Brain microvascular endothelial cell (primary cell): ENCODE results near the gene DDAH1.
"Not testable (repeated sequence)": the region's sequence is repeated elsewhere in the genome, so short reads cannot be mapped to it uniquely, and the experiment has no call there.

Source experiments
- DNase-seq: peaks from one replicate; pipeline ENCODE4 v3.0.0-alpha.2; 2020
- H3K27ac ChIP-seq: fragments of 250-450 bp; sonication (Bioruptor Pico); 2 replicates; pipeline ENCODE4 v1.5.1; 2020; ENCODE audit warnings: mild to moderate bottlenecking, moderate library complexity
- H3K27me3 ChIP-seq: fragments of 250-450 bp; sonication (Bioruptor Pico); replicated peaks from 2 replicates; pipeline ENCODE4 v1.5.1; 2020; ENCODE audit warnings: mild to moderate bottlenecking
- H3K36me3 ChIP-seq: fragments of 250-450 bp; sonication (Bioruptor Pico); replicated peaks from 2 replicates; pipeline ENCODE4 v1.5.1; 2020; ENCODE audit warnings: mild to moderate bottlenecking
- H3K4me3 ChIP-seq: 2 replicates; pipeline ENCODE4 v1.5.1; 2011; ENCODE audit warnings: low read depth, mild to moderate bottlenecking, control low read depth, low read length, moderate library complexity
- in situ Hi-C: cut with HindIII; loops from 2 replicates; pipeline ENCODE4 v1.10.0; 2017; ENCODE audit warnings: low sequenced_read_pairs, low pct_ligation_motif_present
- TF ChIP-seq, protein P1 (sequence below): IDR thresholded peaks from 2 replicates; pipeline ENCODE4 v1.5.1; 2011; ENCODE audit warnings: low read depth, mild to moderate bottlenecking, moderate library complexity, low read length, control low read depth, inconsistent platforms; ENCODE audit errors: missing control alignments

DDAH1 gene

GRCh38 chr1:85352055-85352454 lies 112.9 kb downstream of the DDAH1 start:
- H3K27ac ChIP-seq: no peak overlapping the region
- in situ Hi-C loops: no loop called here
- no peak overlapping the region for H3K4me3 ChIP-seq
- H3K27me3 ChIP-seq: no peaks in the 10 kb centered on the region
- H3K36me3 ChIP-seq: peaks cover 22% of the 10 kb centered on the region
- DNase-seq: no peak
- TF ChIP-seq, protein P1, sequence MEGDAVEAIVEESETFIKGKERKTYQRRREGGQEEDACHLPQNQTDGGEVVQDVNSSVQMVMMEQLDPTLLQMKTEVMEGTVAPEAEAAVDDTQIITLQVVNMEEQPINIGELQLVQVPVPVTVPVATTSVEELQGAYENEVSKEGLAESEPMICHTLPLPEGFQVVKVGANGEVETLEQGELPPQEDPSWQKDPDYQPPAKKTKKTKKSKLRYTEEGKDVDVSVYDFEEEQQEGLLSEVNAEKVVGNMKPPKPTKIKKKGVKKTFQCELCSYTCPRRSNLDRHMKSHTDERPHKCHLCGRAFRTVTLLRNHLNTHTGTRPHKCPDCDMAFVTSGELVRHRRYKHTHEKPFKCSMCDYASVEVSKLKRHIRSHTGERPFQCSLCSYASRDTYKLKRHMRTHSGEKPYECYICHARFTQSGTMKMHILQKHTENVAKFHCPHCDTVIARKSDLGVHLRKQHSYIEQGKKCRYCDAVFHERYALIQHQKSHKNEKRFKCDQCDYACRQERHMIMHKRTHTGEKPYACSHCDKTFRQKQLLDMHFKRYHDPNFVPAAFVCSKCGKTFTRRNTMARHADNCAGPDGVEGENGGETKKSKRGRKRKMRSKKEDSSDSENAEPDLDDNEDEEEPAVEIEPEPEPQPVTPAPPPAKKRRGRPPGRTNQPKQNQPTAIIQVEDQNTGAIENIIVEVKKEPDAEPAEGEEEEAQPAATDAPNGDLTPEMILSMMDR: no peak

DNA sequence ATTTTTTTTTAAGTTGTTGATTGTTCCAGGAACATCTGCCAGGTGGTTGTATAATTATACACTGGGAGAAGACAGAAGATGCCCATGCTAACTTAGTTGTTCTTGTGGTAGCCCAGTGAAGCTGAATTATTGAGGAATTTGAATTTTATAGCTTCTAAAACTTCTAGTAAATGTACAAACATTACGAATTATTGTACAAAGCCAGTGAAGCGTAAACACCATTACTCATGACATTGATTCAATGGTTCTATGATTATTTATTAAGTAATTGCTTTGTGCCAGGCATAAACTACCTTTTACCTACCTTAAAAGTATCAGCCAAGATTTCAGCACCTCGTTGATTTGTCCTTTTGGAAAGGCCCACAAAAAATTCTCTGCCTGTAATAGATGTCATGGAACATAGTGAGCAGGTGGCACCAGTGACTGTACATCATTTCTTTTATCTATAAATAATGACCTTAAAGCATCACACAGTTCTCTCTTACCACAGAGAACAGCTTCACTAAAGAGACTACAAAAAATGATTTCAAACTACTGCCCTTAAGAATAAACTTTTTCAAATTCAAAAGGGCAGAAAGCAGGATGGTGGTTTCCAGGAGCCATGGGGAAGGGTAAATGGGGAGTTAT lies 113.6 kb downstream of the DDAH1 start:
- Histone ChIP-seq H3K27me3 (no peaks in the 10 kb centered on the region), H3K4me3 (no peak overlapping the region), H3K27ac (no peak overlapping the region), H3K36me3 (peaks cover 21% of the 10 kb centered on the region)
- DNase-seq: no peak
- TF ChIP-seq, protein P1: no peak
- in situ Hi-C loops: no loop called here

- no peaks in the 10 kb centered on the region for H3K27me3 ChIP-seq
- no peak overlapping the region for H3K4me3 ChIP-seq
- H3K27ac ChIP-seq: no peak overlapping the region
- H3K36me3 ChIP-seq: peaks cover 21% of the 10 kb centered on the region
- in situ Hi-C loops: no loop called here
- TF ChIP-seq, protein P1: no peak
- DNase-seq: no peak
These were observed 115.7 kb downstream of the DDAH1 start for GRCh38 chr1:85349224-85349623.

DNA sequence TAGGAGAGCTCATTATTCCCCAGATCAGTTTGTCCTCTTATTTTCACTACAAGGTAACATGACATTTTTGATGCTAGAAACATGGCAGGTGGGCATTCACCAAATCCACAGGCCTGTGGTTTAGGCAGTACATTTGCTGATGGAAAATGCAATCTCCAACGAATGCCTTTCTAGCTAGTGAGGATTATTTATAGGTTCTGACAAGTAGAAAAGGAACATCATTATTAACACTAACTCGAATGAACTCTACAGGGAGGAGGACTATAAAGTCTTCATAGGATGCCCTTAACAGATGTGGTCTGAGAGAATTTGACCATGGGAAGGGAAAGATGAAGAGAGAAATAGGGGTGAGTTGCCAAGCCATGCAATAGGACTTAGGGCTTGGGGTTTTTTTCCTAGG lies 117.1 kb downstream of the DDAH1 start:
- no peak overlapping the region for H3K27ac ChIP-seq
- no peak for DNase-seq
- TF ChIP-seq, protein P1: no peak
- no peak overlapping the region for H3K4me3 ChIP-seq
- in situ Hi-C loops: no loop called here
- H3K27me3 ChIP-seq: no peaks in the 10 kb centered on the region
- peaks cover 21% of the 10 kb centered on the region for H3K36me3 ChIP-seq

DNA sequence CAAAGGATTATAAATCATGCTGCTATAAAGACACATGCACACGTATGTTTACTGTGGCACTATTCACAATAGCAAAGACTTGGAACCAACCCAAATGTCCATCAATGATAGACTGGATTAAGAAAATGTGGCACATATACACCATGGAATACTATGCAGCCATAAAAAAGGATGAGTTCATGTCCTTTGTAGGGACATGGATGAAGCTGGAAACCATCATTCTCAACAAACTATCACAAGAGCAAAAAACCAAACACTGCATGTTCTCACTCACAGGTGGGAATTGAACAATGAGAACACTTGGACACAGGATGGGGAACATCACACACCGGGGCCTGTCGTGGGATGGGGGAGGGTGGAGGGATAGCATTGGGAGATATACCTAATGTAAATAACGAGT lies 117.7 kb downstream of the DDAH1 start:
- H3K27me3 ChIP-seq, H3K27ac ChIP-seq, H3K4me3 ChIP-seq, in situ Hi-C loops, DNase-seq: not testable (repeated sequence)
- peaks cover 21% of the 10 kb centered on the region for H3K36me3 ChIP-seq

GRCh38 chr1:85344256-85344694 lies 120.7 kb downstream of the DDAH1 start:
- peak; percentile 67 for DNase-seq
- in situ Hi-C loops: no loop called here
- Histone ChIP-seq H3K27me3 (no peaks in the 10 kb centered on the region), H3K27ac (peak overlapping the region; percentile 91), H3K36me3 (peaks cover 5% of the 10 kb centered on the region), H3K4me3 (no peak overlapping the region)
- TF ChIP-seq, protein P1: peak; percentile 90
